ENCODE data around the gene NACC2.

DNA sequence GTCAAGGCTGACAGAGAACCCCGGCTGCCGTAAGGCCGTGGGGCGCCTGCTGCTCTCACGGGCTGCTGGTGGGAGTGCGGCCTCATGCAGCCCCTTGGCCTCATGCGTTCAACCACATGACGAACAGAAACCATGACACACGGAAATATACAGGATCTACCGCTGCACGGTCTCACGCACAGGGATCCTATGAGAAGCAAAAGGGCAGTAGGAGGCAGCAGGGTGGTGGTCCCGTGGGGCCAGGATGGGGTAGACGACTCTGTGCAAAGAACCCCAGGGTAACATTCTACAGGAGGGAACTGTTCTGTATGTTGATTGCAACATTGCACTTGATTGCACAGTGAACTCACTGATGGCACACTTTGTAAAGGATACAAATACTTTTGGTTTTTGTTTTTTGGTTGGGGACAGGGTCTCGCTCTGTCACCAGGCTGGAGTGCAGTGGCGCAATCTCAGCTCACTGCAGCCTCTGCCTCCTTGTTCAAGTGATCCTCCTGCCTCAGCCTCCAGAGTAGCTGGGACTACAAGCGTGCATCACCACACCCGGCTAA, 51.6 kb downstream of the NACC2 start:
- TF ChIP-seq POLR2A (IDR thresholded peaks at IDR 0.05; ENCODE audit: low read length) (no peak), GATA1 (IDR thresholded peaks at IDR 0.05; ENCODE audit: low read depth, low read length) (no peak)

Measured in erythroblast (primary cell).